Small intestine (tissue), 7 donors: ENCODE results near the gene MARK2. TPM values are rescaled to one million over a fixed set of nuclear protein-coding genes. Genes with fewer than 3 reads are reported as not detected.
A peak's percentile ranks its signal among the peaks of the same experiment; 100 is the strongest.

ENCODE experiments used
- DNase-seq, 2 donors: peaks; one replicate each; pipeline versions ENCODE4 v3.0.0 to v3.0.0-alpha.2; 2013
- FAIRE-seq: peaks from 2 replicates; lab custom pipeline; 2012; peaks lifted over from hg19 to GRCh38; lab: Jason Lieb, UNC
- H3K27ac ChIP-seq, 3 donors: one replicate each; pipeline ENCODE4 v1.5.1; 2013; ENCODE audit warnings: low read length in 2 of 3, mild to moderate bottlenecking in 2 of 3, control low read depth in 1 of 3, inconsistent platforms in 1 of 3, low read depth in 1 of 3, moderate library complexity in 1 of 3
- H3K27me3 ChIP-seq, 3 donors: one replicate each; pipeline ENCODE4 v1.6.1; 2013; ENCODE audit warnings: low read length in 3 of 3, inconsistent platforms in 1 of 3; ENCODE audit not compliant: control insufficient read depth in 3 of 3, insufficient read depth in 3 of 3
- H3K36me3 ChIP-seq, 3 donors: one replicate each; pipeline ENCODE4 v1.6.1; 2013; ENCODE audit warnings: low read length in 3 of 3, inconsistent platforms in 1 of 3, low read depth in 1 of 3, mild to moderate bottlenecking in 1 of 3, moderate library complexity in 1 of 3; ENCODE audit not compliant: control insufficient read depth in 3 of 3, insufficient read depth in 2 of 3
- H3K4me1 ChIP-seq, 3 donors: one replicate each; pipeline ENCODE4 v1.6.1; 2013; ENCODE audit warnings: low read length in 2 of 3, inconsistent platforms in 1 of 3, low read depth in 1 of 3, mild to moderate bottlenecking in 1 of 3, moderate library complexity in 1 of 3; ENCODE audit not compliant: control insufficient read depth in 3 of 3, insufficient read depth in 2 of 3
- H3K4me3 ChIP-seq, 3 donors: one replicate each; pipeline ENCODE4 v1.5.1; 2013; ENCODE audit warnings: low read length in 3 of 3, control low read depth in 1 of 3, inconsistent platforms in 1 of 3, low read depth in 1 of 3, mild to moderate bottlenecking in 1 of 3, moderate library complexity in 1 of 3
- H3K9me3 ChIP-seq, 2 donors: one replicate each; pipeline ENCODE4 v1.6.1; 2013; ENCODE audit warnings: low read depth in 1 of 2, low read length in 1 of 2; ENCODE audit not compliant: control insufficient read depth in 2 of 2, insufficient read depth in 1 of 2
- WGBS, 3 donors: extraction: QIAGEN DNeasy Blood & Tissue Kit; methylation state at CpG; one replicate each; pipeline ENCODE4 v1.1.7; 2013; 5-methylcytosine and 5-hydroxymethylcytosine counted together
- polyA plus RNA-seq, 4 donors: library from polyadenylated mRNA; stranded (reverse) in 3 of 4; unstranded in 1 of 4; fragments of 200-250 nt in 3 of 4; fragments of 120-200 nt in 1 of 4; gene quantifications; one replicate each; pipeline versions ENCODE4 v1.2.1 to v1.2.3, GENCODE V29; 2013
- donor health status: healthy with polysubstance abuse.
- donor health status: control.
- donor health status: control.
- donor health status: Bipolar disorder and iron deficiency.
- donor health status: healthy.

The MARK2 gene
- polyA plus RNA-seq, 4 donors: 25.9 to 44.8 (median 28.1) TPM

GRCh38 chr11:63872800-63873197, 33.9 kb downstream of the MARK2 start:
- Histone ChIP-seq H3K4me1 (peaks cover 24 to 72% (median 28%) of the 10 kb centered on the region in 3 donors), H3K9me3 (no peaks in the 10 kb centered on the region), H3K27ac (peak overlapping the region in 2 of 3 donors; percentile 77 to 84), H3K27me3 (no peaks in the 10 kb centered on the region), H3K36me3 (peaks cover 0 to 52% (median 0%) of the 10 kb centered on the region in 3 donors), H3K4me3 (no peak overlapping the region)
- DNase-seq (peak; percentile 25 to 55), FAIRE-seq (no peak)
- 0 to 56% (median 25%) methylated on average over 5 of the region's 5 CpGs for WGBS, 3 donors

GRCh38 chr11:63873311-63873710, 34.4 kb downstream of the MARK2 start:
- H3K27ac ChIP-seq: peak overlapping the region in 1 of 3 donors; percentile 84
- H3K4me1 ChIP-seq: peaks cover 24 to 71% (median 28%) of the 10 kb centered on the region in 3 donors
- 62 to 91% (median 71%) methylated on average over 5 of the region's 5 CpGs for WGBS, 3 donors
- H3K36me3 ChIP-seq: peaks cover 0 to 51% (median 0%) of the 10 kb centered on the region in 3 donors
- no peaks in the 10 kb centered on the region for H3K9me3 ChIP-seq
- FAIRE-seq (no peak), DNase-seq (no peak)
- H3K27me3 ChIP-seq: no peaks in the 10 kb centered on the region
- no peak overlapping the region for H3K4me3 ChIP-seq

GRCh38 chr11:63874511-63874910, 35.6 kb downstream of the MARK2 start:
- Histone ChIP-seq H3K9me3 (no peaks in the 10 kb centered on the region), H3K27me3 (no peaks in the 10 kb centered on the region), H3K4me3 (no peak overlapping the region), H3K27ac (peak overlapping the region in 1 of 3 donors; percentile 29), H3K36me3 (peaks cover 0 to 46% (median 0%) of the 10 kb centered on the region in 3 donors), H3K4me1 (peaks cover 16 to 61% (median 27%) of the 10 kb centered on the region in 3 donors)
- DNase-seq: peak in 1 of 2 donors; percentile 60
- no peak for FAIRE-seq
- WGBS, 3 donors: 35 to 66% (median 55%) methylated on average over 6 of the region's 6 CpGs

GRCh38 chr11:63875506-63876065, 36.7 kb downstream of the MARK2 start:
- Histone ChIP-seq H3K4me1 (peaks cover 13 to 55% (median 21%) of the 10 kb centered on the region in 3 donors), H3K27me3 (no peaks in the 10 kb centered on the region), H3K4me3 (no peak overlapping the region), H3K27ac (peak overlapping the region in 1 of 3 donors; percentile 29), H3K36me3 (peaks cover 0 to 38% (median 0%) of the 10 kb centered on the region in 3 donors), H3K9me3 (no peaks in the 10 kb centered on the region)
- no peak for DNase-seq
- no peak for FAIRE-seq
- 86 to 90% (median 90%) methylated on average over 8 of the region's 8 CpGs for WGBS, 3 donors

GRCh38 chr11:63876616-63877015, 37.7 kb downstream of the MARK2 start:
- 83 to 91% (median 89%) methylated on average over 6 of the region's 6 CpGs for WGBS, 3 donors
- no peaks in the 10 kb centered on the region for H3K9me3 ChIP-seq
- peaks cover 0 to 37% (median 0%) of the 10 kb centered on the region in 3 donors for H3K36me3 ChIP-seq
- no peak overlapping the region for H3K4me3 ChIP-seq
- no peaks in the 10 kb centered on the region for H3K27me3 ChIP-seq
- H3K27ac ChIP-seq: no peak overlapping the region
- DNase-seq: no peak
- FAIRE-seq: no peak
- H3K4me1 ChIP-seq: peaks cover 13 to 49% (median 20%) of the 10 kb centered on the region in 3 donors

GRCh38 chr11:63877658-63878241, 38.8 kb downstream of the MARK2 start:
- Histone ChIP-seq H3K9me3 (no peaks in the 10 kb centered on the region), H3K4me1 (peaks cover 13 to 39% (median 14%) of the 10 kb centered on the region in 3 donors), H3K27ac (no peak overlapping the region), H3K4me3 (no peak overlapping the region), H3K36me3 (peaks cover 0 to 38% (median 0%) of the 10 kb centered on the region in 3 donors), H3K27me3 (no peaks in the 10 kb centered on the region)
- DNase-seq (no peak), FAIRE-seq (no peak)
- WGBS, 3 donors: 90 to 97% (median 91%) methylated on average over 6 of the region's 6 CpGs

- FAIRE-seq: no peak
- H3K27me3 ChIP-seq: no peaks in the 10 kb centered on the region
- DNase-seq: peak; percentile 24 to 50
- peaks cover 0 to 44% (median 0%) of the 10 kb centered on the region in 3 donors for H3K36me3 ChIP-seq
- no peak overlapping the region for H3K4me3 ChIP-seq
- H3K4me1 ChIP-seq: peaks cover 3 to 31% (median 8%) of the 10 kb centered on the region in 3 donors
- 20 to 29% (median 29%) methylated on average over 2 of the region's 2 CpGs for WGBS, 3 donors
- no peaks in the 10 kb centered on the region for H3K9me3 ChIP-seq
- H3K27ac ChIP-seq: peak overlapping the region in 2 of 3 donors; percentile 37 to 50
Measured at GRCh38 chr11:63879598-63880402, 40.9 kb downstream of the MARK2 start.

- WGBS, 3 donors: 52 to 59% (median 52%) methylated on average over 3 of the region's 3 CpGs
- Histone ChIP-seq H3K4me3 (no peak overlapping the region), H3K9me3 (no peaks in the 10 kb centered on the region), H3K4me1 (peaks cover 3 to 37% (median 8%) of the 10 kb centered on the region in 3 donors), H3K27ac (peak overlapping the region in 1 of 3 donors; percentile 27), H3K27me3 (no peaks in the 10 kb centered on the region), H3K36me3 (peaks cover 0 to 45% (median 0%) of the 10 kb centered on the region in 3 donors)
- FAIRE-seq: no peak
- no peak for DNase-seq
Measured at GRCh38 chr11:63880403-63880790, 41.5 kb downstream of the MARK2 start.
